NB4 (cell line): ENCODE measurements around the gene CYP51A1.

Source experiments
- CTCF ChIP-seq: IDR thresholded peaks from one replicate; pipeline ENCODE4 v1.5.1; 2012; ENCODE audit warnings: low read depth, low read length
- MYC ChIP-seq: IDR thresholded peaks from 2 replicates; pipeline ENCODE4 v1.6.1; 2011; ENCODE audit warnings: low read depth, low read length
- POLR2A ChIP-seq: IDR thresholded peaks from 2 replicates; pipeline ENCODE4 v1.6.1; 2011; ENCODE audit warnings: mild to moderate bottlenecking; ENCODE audit not compliant: insufficient read length; ENCODE audit errors: extremely low read depth

- no peak for TF ChIP-seq CTCF
- TF ChIP-seq POLR2A = no peak
- TF ChIP-seq MYC = no peak
These were observed 69.7 kb downstream of the CYP51A1 start for GRCh38 chr7:92064438-92065029.
